Measurements from ENCODE around the gene KCNQ5.

The KCNQ5 gene

DNA sequence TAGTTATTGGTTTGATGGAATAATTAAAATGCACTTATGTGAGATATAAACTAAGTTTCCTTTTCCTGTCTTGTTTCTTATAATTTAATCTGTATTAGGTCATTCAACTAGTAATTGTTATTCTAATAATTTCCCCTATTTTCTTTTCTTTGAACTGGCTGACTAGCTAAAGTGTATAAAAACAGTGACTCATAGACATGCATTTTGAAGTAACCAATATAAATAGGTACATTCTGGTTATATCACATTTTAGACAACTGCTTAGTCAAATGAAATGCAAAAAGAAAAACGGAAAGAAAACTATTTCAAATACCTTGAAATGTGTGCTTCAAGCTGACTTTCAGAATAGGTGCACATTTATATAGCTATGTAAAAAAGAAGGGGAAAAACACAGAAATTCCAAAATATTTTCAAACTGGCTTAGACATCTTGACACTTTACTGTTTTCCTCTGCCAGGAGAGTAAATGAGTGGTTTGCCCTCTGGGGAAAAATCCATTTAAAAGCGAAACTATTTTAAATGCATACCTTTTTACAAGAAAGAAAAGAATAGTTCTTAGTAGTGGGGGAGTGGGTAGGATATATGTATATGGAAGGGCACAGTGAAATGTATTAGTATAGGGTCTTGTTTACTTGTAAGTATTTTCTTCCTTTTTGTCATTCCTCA is 28.3 kb downstream of the KCNQ5 start:
- no peak overlapping the region for H3K4me3 ChIP-seq (ENCODE audit: low read length)
- TF ChIP-seq ZNF274 (IDR thresholded peaks at IDR 0.05; ENCODE audit: low read depth, low read length) = no peak

DNA sequence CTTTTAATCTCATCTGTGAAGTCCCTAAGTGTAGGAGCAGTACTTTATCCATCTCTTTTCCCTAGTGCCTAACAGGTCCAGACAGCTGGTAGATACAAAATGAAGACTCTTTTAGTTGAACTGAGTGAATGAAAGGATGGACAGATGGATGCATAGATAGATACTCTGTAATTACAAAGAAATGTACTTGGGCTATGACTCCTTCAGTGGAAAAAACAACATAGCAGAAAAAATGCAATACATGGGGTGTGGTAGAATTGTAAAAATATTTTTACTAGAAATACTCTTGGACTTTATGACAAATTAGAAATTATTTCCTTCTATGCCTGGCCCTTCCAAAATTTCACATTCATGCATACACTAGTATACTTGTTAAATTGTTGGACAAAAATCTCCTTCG is 29.3 kb downstream of the KCNQ5 start:
- no peak overlapping the region for H3K4me3 ChIP-seq (ENCODE audit: low read length)
- no peak for TF ChIP-seq ZNF274 (IDR thresholded peaks at IDR 0.05; ENCODE audit: low read depth, low read length)

DNA sequence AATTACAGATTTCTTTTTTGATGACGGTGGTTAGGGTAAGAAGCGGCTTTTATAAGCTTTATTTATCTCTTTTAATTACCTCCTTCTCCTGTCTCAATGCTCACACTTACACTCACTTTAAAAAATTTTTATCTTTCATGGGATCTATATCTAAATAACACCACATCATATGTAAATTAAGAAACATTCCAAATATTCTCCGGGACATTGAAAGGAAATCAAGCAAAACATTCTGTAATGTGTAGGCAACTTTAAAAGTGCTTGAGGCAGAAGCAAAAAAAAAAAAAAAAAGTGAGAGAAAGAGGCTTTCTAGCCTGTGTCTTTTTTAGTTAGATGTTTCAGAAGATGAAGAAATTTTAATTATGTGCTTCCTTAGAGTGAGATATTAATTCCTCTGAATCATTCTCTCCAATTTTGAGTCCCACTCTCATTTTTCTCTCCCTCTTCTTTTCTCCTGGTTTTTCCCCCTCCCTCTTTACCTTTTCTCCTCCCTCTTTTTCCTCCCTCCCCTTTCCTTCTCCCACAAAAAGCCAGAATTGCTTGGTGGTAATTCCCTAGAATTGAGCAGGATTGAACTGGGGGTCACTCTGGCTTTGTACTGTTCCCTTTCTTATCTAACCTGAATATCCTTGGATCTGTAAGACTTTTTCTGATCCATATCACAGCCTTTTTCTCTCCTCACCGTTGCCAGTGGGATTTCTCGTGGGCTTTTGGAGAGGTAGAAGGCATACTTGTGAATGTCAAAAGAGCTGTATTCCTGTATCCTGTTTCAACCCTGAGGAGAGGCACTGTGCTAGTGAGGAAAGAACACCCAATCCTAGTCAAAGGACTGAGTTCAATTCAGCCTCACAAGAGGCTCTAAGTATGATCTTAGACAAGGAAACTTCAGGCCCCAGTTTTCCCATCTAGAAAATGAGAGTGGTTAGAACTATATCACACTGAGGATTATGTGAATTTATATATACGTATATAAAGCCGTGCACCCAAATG is 30.4 kb downstream of the KCNQ5 start:
- H3K4me3 ChIP-seq (ENCODE audit: low read length) = no peak overlapping the region
- no peak for TF ChIP-seq ZNF274 (IDR thresholded peaks at IDR 0.05; ENCODE audit: low read depth, low read length)

DNA sequence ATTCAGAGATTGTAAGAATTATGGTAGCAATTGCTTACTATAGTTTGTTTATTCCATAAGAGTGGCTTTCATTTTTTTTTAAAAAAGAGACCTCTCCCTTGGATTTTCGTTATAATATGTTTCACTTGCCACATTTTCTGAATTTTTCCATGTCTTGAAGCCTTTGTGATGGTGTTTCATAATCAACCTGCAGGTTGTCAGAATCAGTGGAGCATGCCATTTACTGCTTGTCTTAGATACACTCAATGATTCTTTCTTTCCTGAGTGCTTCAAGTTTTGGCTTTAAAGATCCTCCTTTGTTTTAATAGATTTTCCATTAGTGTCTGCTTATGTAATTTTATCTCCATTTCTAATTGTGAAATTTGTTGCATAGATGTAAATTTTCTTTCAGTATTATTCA is 31.2 kb downstream of the KCNQ5 start:
- no peak overlapping the region for H3K4me3 ChIP-seq (ENCODE audit: low read length)
- no peak for TF ChIP-seq ZNF274 (IDR thresholded peaks at IDR 0.05; ENCODE audit: low read depth, low read length)

DNA sequence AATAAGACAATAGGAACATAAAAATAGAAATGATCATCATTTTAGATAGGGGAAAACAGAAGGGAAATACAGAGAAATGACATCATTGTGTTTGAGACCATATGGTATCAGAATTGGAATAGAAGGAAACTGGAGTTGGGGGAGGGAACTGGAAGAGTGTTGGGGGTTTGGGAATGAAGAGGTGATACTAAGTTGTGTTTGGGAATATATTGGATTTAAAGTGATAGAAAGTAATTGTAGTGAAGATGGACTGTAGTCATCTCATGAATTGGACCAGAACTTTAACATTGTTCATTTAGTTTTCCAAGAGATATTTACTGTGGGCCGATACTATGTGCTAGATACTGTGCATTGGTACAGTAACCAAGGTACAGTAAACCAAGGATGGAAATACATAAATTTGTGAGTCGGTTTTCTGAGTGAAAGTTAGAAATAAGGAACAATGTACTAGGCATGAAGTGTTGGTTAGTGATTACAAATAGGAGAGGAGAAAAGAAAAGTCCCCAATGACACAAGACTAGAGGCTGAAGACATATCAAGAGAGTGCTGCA is 32.3 kb downstream of the KCNQ5 start:
- no peak overlapping the region for H3K4me3 ChIP-seq (ENCODE audit: low read length)
- TF ChIP-seq ZNF274 (IDR thresholded peaks at IDR 0.05; ENCODE audit: low read depth, low read length) = no peak

DNA sequence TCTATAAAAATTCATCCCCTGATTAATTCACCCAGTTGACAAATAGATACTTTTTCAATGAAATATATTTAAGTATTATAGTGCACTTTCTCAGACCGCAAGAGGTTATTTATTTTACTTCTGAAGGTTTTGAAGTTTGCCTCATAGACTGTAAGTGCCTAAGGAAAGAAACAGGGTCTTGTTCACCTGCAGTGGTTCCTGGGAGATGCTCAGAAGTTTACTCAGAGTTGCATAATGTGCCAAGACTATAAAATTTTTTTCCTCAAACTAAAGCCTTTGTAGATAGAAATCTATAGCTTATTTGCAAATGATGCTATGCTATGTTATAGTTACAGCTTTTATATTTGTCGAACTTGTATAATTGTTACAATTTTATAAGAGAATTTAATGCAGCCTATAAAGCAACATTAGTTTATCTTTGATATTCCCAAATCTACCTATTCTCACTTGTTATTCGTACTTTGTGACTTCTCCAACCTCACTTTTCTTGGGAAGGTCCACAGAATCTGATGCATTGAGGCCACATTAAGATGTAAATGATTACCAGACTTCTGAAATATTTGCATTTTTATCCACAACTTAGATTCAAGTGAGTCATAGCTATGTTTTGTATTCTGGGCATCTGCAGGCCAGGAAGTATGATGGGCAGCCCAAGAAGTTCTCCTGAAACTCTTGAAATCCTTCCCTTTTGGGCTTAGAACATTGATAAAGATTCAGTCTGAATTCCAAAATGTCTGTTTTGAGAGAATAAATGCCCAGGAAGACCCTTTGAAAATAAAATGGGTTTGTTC is 35.7 kb downstream of the KCNQ5 start:
- no peak overlapping the region for H3K4me3 ChIP-seq (ENCODE audit: low read length)
- no peak for TF ChIP-seq ZNF274 (IDR thresholded peaks at IDR 0.05; ENCODE audit: low read depth, low read length)

DNA sequence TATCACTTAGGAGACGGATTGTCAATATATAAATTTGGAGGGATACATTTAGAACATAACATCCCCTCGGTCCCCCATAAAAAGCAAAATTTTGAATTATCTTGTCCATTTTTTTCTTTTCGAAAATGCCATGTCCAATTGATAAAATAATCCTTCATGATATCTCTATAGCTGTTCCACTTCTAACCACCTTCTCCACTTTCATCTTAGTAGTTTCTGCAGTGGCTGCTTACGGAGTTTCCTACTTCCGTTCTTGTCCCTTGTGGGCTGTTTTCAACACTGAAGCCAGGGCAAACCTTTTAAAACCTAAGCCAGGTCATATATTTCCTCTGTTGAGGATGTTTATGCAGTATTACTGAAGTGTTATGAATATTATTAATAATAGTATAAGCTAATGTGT is 37.9 kb downstream of the KCNQ5 start:
- H3K4me3 ChIP-seq (ENCODE audit: low read length) = no peak overlapping the region
- TF ChIP-seq ZNF274 (IDR thresholded peaks at IDR 0.05; ENCODE audit: low read depth, low read length) = no peak

DNA sequence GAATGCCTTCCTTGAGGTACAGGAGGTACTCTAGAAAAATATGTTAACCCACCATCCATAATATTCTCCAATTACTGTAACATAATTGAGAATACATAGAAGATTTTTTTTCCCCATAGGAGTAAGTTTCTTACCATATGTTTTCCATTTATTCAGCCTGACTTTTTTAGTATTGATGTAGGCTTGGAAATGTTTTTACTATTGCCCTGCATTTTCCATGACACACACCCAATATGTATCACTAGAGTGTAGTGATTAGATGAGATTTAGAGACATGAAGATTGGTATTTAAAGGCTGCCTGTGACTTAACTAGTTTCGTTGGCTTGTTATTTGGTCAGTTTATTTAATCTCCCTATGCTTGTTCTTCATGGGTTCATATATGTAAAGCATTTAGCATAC is 39.5 kb downstream of the KCNQ5 start:
- H3K4me3 ChIP-seq (ENCODE audit: low read length) = no peak overlapping the region
- no peak for TF ChIP-seq ZNF274 (IDR thresholded peaks at IDR 0.05; ENCODE audit: low read depth, low read length)

DNA sequence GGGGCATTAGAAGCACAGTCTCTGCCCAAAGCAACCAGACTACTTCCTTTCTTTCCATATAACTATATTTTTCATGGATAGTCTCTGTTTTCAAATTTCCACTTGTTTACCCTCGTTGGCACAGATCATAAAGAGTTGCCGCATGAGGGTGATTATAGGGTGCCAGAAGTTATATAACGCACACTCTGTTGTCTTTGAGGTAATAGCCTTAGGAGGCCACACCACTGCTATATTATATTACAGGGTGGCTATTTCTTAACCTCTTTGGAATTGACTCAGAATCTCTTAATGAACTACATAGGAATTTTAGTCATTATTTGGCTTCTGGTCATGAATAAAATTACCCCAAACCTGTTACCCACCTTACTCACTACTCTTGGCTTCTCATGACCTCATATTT is 43.7 kb downstream of the KCNQ5 start:
- TF ChIP-seq ZNF274 (IDR thresholded peaks at IDR 0.05; ENCODE audit: low read depth, low read length) = no peak
- H3K4me3 ChIP-seq (ENCODE audit: low read length) = no peak overlapping the region

DNA sequence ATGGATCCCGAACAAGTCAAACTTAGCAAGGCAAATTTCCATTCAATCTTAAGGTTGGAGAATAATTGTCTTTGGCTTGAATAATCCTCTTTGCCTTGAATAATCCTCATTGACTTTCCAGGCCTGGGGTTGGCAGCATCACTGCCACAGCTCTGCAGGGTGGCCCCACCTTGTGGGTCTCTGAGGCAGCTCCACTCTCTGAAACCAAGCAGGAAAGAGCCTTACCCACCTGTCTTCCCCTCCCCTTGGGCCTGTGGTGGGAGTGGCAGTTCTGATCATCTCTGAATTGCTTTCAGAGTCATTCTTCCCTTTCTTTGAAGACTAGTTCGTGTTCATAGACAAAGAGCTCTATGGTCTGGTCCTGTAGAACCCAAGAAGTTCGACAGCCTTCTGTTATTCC is 47.5 kb downstream of the KCNQ5 start:
- no peak for TF ChIP-seq ZNF274 (IDR thresholded peaks at IDR 0.05; ENCODE audit: low read depth, low read length)
- no peak overlapping the region for H3K4me3 ChIP-seq (ENCODE audit: low read length)

DNA sequence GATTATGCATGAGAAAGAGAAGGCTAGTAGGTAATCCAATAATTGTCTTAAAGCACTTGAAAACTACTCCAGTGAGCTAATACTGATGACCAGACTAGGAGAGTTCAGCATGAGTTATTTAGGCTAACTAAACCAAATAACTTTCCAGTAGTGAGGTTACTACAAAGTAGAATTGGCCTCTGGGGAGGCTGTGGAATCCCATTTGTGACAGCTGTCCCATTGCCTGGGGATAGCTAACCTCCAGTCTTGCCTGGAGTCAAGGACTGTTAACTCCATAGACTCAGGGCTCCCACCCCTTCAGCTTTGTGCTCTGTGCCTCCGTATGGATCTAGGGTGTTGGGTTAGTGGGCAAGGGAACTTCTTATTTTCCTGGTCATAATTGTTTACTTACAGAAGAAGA is 51.0 kb downstream of the KCNQ5 start:
- no peak for TF ChIP-seq ZNF274 (IDR thresholded peaks at IDR 0.05; ENCODE audit: low read depth, low read length)
- H3K4me3 ChIP-seq (ENCODE audit: low read length) = no peak overlapping the region

DNA sequence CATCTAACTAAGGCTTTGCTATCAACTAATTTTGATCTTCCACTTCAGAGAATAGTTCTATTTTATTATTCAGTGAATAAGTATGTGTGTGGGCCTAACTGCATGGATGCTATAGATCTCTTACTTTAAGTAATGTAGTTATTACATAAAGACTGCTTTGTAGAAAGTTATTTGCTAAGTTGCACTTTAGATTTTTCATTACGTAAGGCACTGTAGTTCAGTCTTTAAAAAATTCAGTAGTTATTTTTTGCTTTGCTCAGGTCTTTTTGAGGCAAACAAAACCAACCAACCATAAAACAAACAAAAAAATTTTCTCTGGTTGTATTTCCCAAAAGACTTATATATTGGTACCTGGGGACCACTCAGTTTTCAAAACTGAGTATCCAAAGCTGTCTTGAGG is 53.0 kb downstream of the KCNQ5 start:
- no peak for TF ChIP-seq ZNF274 (IDR thresholded peaks at IDR 0.05; ENCODE audit: low read depth, low read length)
- H3K4me3 ChIP-seq (ENCODE audit: low read length) = no peak overlapping the region

DNA sequence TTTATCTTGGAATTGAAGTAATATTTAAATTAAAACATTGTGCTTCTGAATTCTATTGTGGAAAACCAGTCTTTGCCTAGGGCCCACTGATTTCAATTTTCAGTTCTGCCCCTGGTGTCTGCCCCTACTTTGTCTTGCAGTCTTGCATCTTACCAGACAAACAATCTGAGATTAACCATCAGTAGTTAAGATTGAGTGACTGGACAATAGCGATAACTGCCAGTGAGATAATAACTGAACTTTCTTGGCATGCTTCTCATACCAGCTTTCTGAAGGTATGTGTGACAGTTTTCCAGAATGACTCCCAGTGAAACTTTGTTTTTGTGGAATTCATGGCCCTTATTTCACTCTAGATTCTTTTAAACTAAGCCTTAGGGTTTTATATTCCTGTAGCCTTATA is 53.5 kb downstream of the KCNQ5 start:
- no peak overlapping the region for H3K4me3 ChIP-seq (ENCODE audit: low read length)
- no peak for TF ChIP-seq ZNF274 (IDR thresholded peaks at IDR 0.05; ENCODE audit: low read depth, low read length)

DNA sequence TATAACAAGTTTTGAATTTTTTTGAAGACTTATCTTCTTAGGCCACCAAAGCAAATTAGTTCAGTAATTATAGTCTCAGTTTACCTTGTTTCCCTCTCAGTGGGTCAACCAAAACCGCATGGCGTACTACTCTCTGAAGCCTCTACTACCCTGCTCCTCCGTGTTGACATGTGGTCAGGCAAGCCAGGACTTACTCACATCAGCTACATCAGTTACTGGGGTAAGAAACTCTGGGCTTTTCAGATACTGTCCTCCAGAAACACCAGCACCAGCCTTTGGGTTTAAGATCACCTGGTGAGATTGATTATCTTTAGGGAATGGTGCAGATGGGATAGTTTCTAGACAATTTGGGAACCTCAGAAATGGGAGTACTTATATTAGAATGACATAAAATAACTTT is 55.1 kb downstream of the KCNQ5 start:
- no peak for TF ChIP-seq ZNF274 (IDR thresholded peaks at IDR 0.05; ENCODE audit: low read depth, low read length)
- no peak overlapping the region for H3K4me3 ChIP-seq (ENCODE audit: low read length)
